Colonic mucosa (tissue), 4 donors: ENCODE results near the gene SLC22A14. TPM values are rescaled to one million over a fixed set of nuclear protein-coding genes. Genes with fewer than 3 reads are reported as not detected.
"Not testable (repeated sequence)": the region's sequence is repeated elsewhere in the genome, so short reads cannot be mapped to it uniquely, and the experiment has no call there.

ENCODE experiments used
- DNase-seq: peaks from one replicate; pipeline ENCODE4 v3.0.0-alpha.2; 2020
- H3K27ac ChIP-seq: fragments of 200-600 bp; one replicate; pipeline ENCODE4 v1.8.0; 2021
- H3K27me3 ChIP-seq: fragments of 200-600 bp; one replicate; pipeline ENCODE4 v1.8.0; 2021
- H3K36me3 ChIP-seq: fragments of 200-600 bp; one replicate; pipeline ENCODE4 v1.8.0; 2021
- H3K4me1 ChIP-seq: fragments of 200-600 bp; one replicate; pipeline ENCODE4 v1.8.0; 2021; ENCODE audit warnings: mild to moderate bottlenecking
- H3K4me3 ChIP-seq: fragments of 200-600 bp; one replicate; pipeline ENCODE4 v1.8.0; 2021
- H3K9ac ChIP-seq, 2 donors: one replicate each; pipeline ENCODE4 v1.7.0; 2013; ENCODE audit warnings: control low read depth in 2 of 2, low read depth in 2 of 2, low read length in 2 of 2
- H3K9me3 ChIP-seq: fragments of 200-600 bp; one replicate; pipeline ENCODE4 v1.8.0; 2021
- CTCF ChIP-seq: fragments of 200-600 bp; IDR thresholded peaks from one replicate; pipeline ENCODE4 v1.8.0; 2022; ENCODE audit warnings: antibody characterized with exemption, mild to moderate bottlenecking
- intact Hi-C: fragments of 100-400 bp; cut with DNase I; formaldehyde crosslinking; loops from one replicate; pipeline ENCODE4 v1.14.1; 2022
- total RNA-seq, 2 donors: library from RNA; stranded (reverse); fragmentation: NEBNext Ultra II Directional in 1 of 2; extraction: Animal tissue kit (Norgen Biotek cat#: 25700) in 1 of 2; gene quantifications; one replicate each; pipeline ENCODE4 v1.2.1, GENCODE V29; 2021
- donor health status: healthy.
- donor health status: DM: no; HTN: no; CAD: no.
- donor health status: DM: no; HTN: no; CAD: no.

The SLC22A14 gene
- total RNA-seq, 2 donors from 2014 or later = 0.11 to 0.44 TPM

- H3K4me3 ChIP-seq = no peak overlapping the region
- DNase-seq = no peak
- H3K4me1 ChIP-seq = no peaks in the 10 kb centered on the region
- H3K36me3 ChIP-seq = no peaks in the 10 kb centered on the region
- no peak overlapping the region for H3K27ac ChIP-seq
- TF ChIP-seq CTCF = no peak
- intact Hi-C loops = no loop called here
- no peaks in the 10 kb centered on the region for H3K27me3 ChIP-seq
- no peaks in the 10 kb centered on the region for H3K9me3 ChIP-seq
- no peak overlapping the region for H3K9ac ChIP-seq
Observed at GRCh38 chr3:38318766-38319671, 36.9 kb downstream of the SLC22A14 start.

GRCh38 chr3:38320638-38321037, 38.5 kb downstream of the SLC22A14 start:
- H3K27me3 ChIP-seq, H3K36me3 ChIP-seq, H3K27ac ChIP-seq, H3K4me1 ChIP-seq, H3K9ac ChIP-seq, DNase-seq, H3K9me3 ChIP-seq, intact Hi-C loops, H3K4me3 ChIP-seq: not testable (repeated sequence)

GRCh38 chr3:38323060-38323459, 41.0 kb downstream of the SLC22A14 start:
- H3K9ac ChIP-seq = no peak overlapping the region
- H3K4me3 ChIP-seq = no peak overlapping the region
- no peaks in the 10 kb centered on the region for H3K27me3 ChIP-seq
- H3K9me3 ChIP-seq = no peaks in the 10 kb centered on the region
- no peak for DNase-seq
- H3K4me1 ChIP-seq = no peaks in the 10 kb centered on the region
- intact Hi-C loops = no loop called here
- H3K27ac ChIP-seq = no peak overlapping the region
- no peak for TF ChIP-seq CTCF
- no peaks in the 10 kb centered on the region for H3K36me3 ChIP-seq

GRCh38 chr3:38325256-38325655, 43.2 kb downstream of the SLC22A14 start:
- intact Hi-C loops = no loop called here
- DNase-seq = no peak
- Histone ChIP-seq H3K4me3 (no peak overlapping the region), H3K27ac (no peak overlapping the region), H3K27me3 (no peaks in the 10 kb centered on the region), H3K9ac (no peak overlapping the region), H3K36me3 (no peaks in the 10 kb centered on the region), H3K4me1 (no peaks in the 10 kb centered on the region), H3K9me3 (no peaks in the 10 kb centered on the region)
- no peak for TF ChIP-seq CTCF

- Histone ChIP-seq H3K4me3 (no peak overlapping the region), H3K27me3 (no peaks in the 10 kb centered on the region), H3K9ac (no peak overlapping the region), H3K36me3 (no peaks in the 10 kb centered on the region), H3K27ac (no peak overlapping the region), H3K4me1 (no peaks in the 10 kb centered on the region), H3K9me3 (no peaks in the 10 kb centered on the region)
- intact Hi-C loops = no loop called here
- DNase-seq = no peak
- TF ChIP-seq CTCF = no peak
Observed at GRCh38 chr3:38327335-38328009, 45.4 kb downstream of the SLC22A14 start.
